H1 (cell line): ENCODE data around the gene TRIM24. TPM values are rescaled to one million over a fixed set of nuclear protein-coding genes. Genes with fewer than 3 reads are reported as not detected.

Source experiments
- CTCF ChIA-PET: fragments of 300-600 bp; sonication (Branson Sonifier 250); formaldehyde crosslinking; loops from one replicate; lab custom pipeline; 2021; ENCODE audit not compliant: partially characterized antibody; lab: Charles Lee
- POLR2A ChIA-PET: fragments of 300-600 bp; sonication (Branson Sonifier 250); formaldehyde crosslinking; loops from one replicate; lab custom pipeline; 2021; ENCODE audit warnings: inconsistent platforms; ENCODE audit not compliant: partially characterized antibody; lab: Charles Lee
- DNase-seq, 2 experiments: peaks; one replicate each; pipeline versions ENCODE4 v3.0.0 to v3.0.0-alpha.2; 2010 to 2022; ENCODE audit warnings: low spot score in 2 of 2, low read depth in 1 of 2, mixed read lengths in 1 of 2
- FAIRE-seq: peaks from 2 replicates; lab custom pipeline; 2011; peaks lifted over from hg19 to GRCh38; lab: Jason Lieb, UNC
- H2AFZ ChIP-seq: 2 replicates; pipeline ENCODE4 v1.8.1; 2012; ENCODE audit warnings: low read length, inconsistent platforms
- H2AK5ac ChIP-seq: 2 replicates; pipeline ENCODE4 v1.6.1; 2013; ENCODE audit warnings: low read depth, low read length
- H2BK120ac ChIP-seq: replicated peaks from 2 replicates; pipeline ENCODE3; 2013; ENCODE audit warnings: low read depth, low read length, inconsistent platforms
- H2BK12ac ChIP-seq: 2 replicates; pipeline ENCODE4 v1.6.1; 2013; ENCODE audit warnings: low read depth, low read length
- H2BK15ac ChIP-seq: 2 replicates; pipeline ENCODE4 v1.6.1; 2013; ENCODE audit warnings: low read length
- H2BK20ac ChIP-seq: 2 replicates; pipeline ENCODE4 v1.6.1; 2013; ENCODE audit warnings: low read length
- H2BK5ac ChIP-seq: 2 replicates; pipeline ENCODE4 v1.6.1; 2013; ENCODE audit warnings: low read depth, low read length
- H3K14ac ChIP-seq: 2 replicates; pipeline ENCODE4 v1.6.1; 2013; ENCODE audit warnings: inconsistent platforms; ENCODE audit not compliant: insufficient read length
- H3K18ac ChIP-seq: 2 replicates; pipeline ENCODE4 v1.6.1; 2013; ENCODE audit warnings: low read length; ENCODE audit errors: extremely low read depth
- H3K23ac ChIP-seq: 2 replicates; pipeline ENCODE4 v1.6.1; 2013; ENCODE audit warnings: inconsistent platforms; ENCODE audit not compliant: insufficient read length
- H3K23me2 ChIP-seq: 2 replicates; pipeline ENCODE4 v1.6.1; 2013; ENCODE audit warnings: low read depth, low read length
- H3K27ac ChIP-seq: 2 replicates; pipeline ENCODE4 v1.6.1; 2011; ENCODE audit warnings: low read depth, low read length, inconsistent platforms
- H3K27me3 ChIP-seq, 4 experiments: replicated peaks in 1 of 4; 1 replicate in 1 of 4; 2 replicates in 3 of 4; pipeline versions ENCODE4 v1.6.1 to v1.8.1; 2011 to 2013; ENCODE audit warnings: low read length in 3 of 4, mild to moderate bottlenecking in 3 of 4, inconsistent platforms in 2 of 4, mixed read lengths in 2 of 4, moderate library complexity in 1 of 4; ENCODE audit not compliant: control insufficient read depth in 3 of 4, insufficient read depth in 3 of 4; ENCODE audit errors: extremely low read depth in 1 of 4
- H3K36me3 ChIP-seq, 4 experiments: 2 replicates each; pipeline versions ENCODE4 v1.6.1 to v1.8.1; 2011 to 2013; ENCODE audit warnings: mild to moderate bottlenecking in 4 of 4, low read length in 3 of 4, moderate library complexity in 2 of 4, control low read depth in 1 of 4, inconsistent platforms in 1 of 4; ENCODE audit not compliant: insufficient read depth in 4 of 4, control insufficient read depth in 2 of 4
- H3K4ac ChIP-seq: replicated peaks from 2 replicates; pipeline ENCODE3; 2013; ENCODE audit warnings: low read length, low read depth, mixed read lengths, inconsistent platforms; ENCODE audit not compliant: insufficient read length
- H3K4me1 ChIP-seq, 4 experiments: replicated peaks in 1 of 4; 1 replicate in 1 of 4; 2 replicates in 3 of 4; pipeline versions ENCODE4 v1.6.1 to v1.8.1; 2011 to 2013; ENCODE audit warnings: low read length in 3 of 4, inconsistent platforms in 2 of 4, mixed read lengths in 1 of 4; ENCODE audit not compliant: insufficient read depth in 4 of 4, control insufficient read depth in 3 of 4
- H3K4me2 ChIP-seq, 2 experiments: 2 replicates each; pipeline versions ENCODE4 v1.6.1 to v1.8.1; 2011 to 2013; ENCODE audit warnings: low read depth in 2 of 2, low read length in 2 of 2, control low read depth in 1 of 2, inconsistent platforms in 1 of 2, mild to moderate bottlenecking in 1 of 2; ENCODE audit not compliant: insufficient read depth in 1 of 2
- H3K4me3 ChIP-seq, 4 experiments: fragments of 200-600, 300-600 bp in 1 of 4; sonication (generic), shearing (Covaris generic), sonication (Bioruptor Twin) in 1 of 4; 2 replicates each; pipeline versions ENCODE4 v1.5.1 to v1.8.1; 2011 to 2016; ENCODE audit warnings: low read length in 4 of 4, low read depth in 3 of 4, control low read depth in 2 of 4, inconsistent platforms in 2 of 4, mild to moderate bottlenecking in 2 of 4, mixed read lengths in 1 of 4, moderate library complexity in 1 of 4; ENCODE audit not compliant: insufficient read depth in 2 of 4; ENCODE audit errors: extremely low read depth in 1 of 4
- H3K56ac ChIP-seq: replicated peaks from 2 replicates; pipeline ENCODE3; 2013; ENCODE audit warnings: low read depth, mild to moderate bottlenecking, mixed read lengths, low read length, inconsistent platforms; ENCODE audit not compliant: insufficient read length
- H3K79me1 ChIP-seq: 2 replicates; pipeline ENCODE4 v1.6.1; 2013; ENCODE audit warnings: low read depth, low read length, control low read depth
- H3K79me2 ChIP-seq, 2 experiments: 2 replicates each; pipeline versions ENCODE4 v1.6.1 to v1.8.1; 2012 to 2013; ENCODE audit warnings: low read length in 2 of 2, mild to moderate bottlenecking in 2 of 2, inconsistent platforms in 1 of 2; ENCODE audit not compliant: insufficient read depth in 2 of 2, control insufficient read depth in 1 of 2
- H3K9ac ChIP-seq, 4 experiments: replicated peaks in 1 of 4; 1 replicate in 1 of 4; 2 replicates in 3 of 4; pipeline versions ENCODE4 v1.6.1 to v1.8.1; 2011 to 2013; ENCODE audit warnings: low read depth in 3 of 4, low read length in 3 of 4, control low read depth in 2 of 4, mild to moderate bottlenecking in 2 of 4, moderate library complexity in 2 of 4, inconsistent platforms in 1 of 4; ENCODE audit errors: extremely low read depth in 1 of 4
- H3K9me3 ChIP-seq, 2 experiments: 2 replicates each; pipeline versions ENCODE4 v1.6.1 to v1.8.1; 2012 to 2013; ENCODE audit warnings: mild to moderate bottlenecking in 2 of 2, moderate library complexity in 2 of 2, control low read depth in 1 of 2, inconsistent platforms in 1 of 2, low read depth in 1 of 2, low read length in 1 of 2, mixed read lengths in 1 of 2; ENCODE audit not compliant: insufficient read depth in 2 of 2
- H4K20me1 ChIP-seq, 2 experiments: replicated peaks in 1 of 2; 2 replicates each; pipeline versions ENCODE3 to v1.8.1; 2011 to 2013; ENCODE audit warnings: inconsistent platforms in 2 of 2, low read length in 2 of 2, mild to moderate bottlenecking in 1 of 2; ENCODE audit not compliant: insufficient read depth in 2 of 2, control insufficient read depth in 1 of 2
- H4K5ac ChIP-seq: 2 replicates; pipeline ENCODE4 v1.6.1; 2013; ENCODE audit warnings: low read length, low read depth, mixed read lengths, inconsistent platforms; ENCODE audit not compliant: insufficient read length
- H4K8ac ChIP-seq: 2 replicates; pipeline ENCODE4 v1.8.0; 2013; ENCODE audit warnings: mild to moderate bottlenecking, moderate library complexity, low read length, inconsistent platforms; ENCODE audit not compliant: insufficient read depth; ENCODE audit errors: extremely low read depth
- H4K91ac ChIP-seq: replicated peaks from 2 replicates; pipeline ENCODE3; 2013; ENCODE audit warnings: low read length, mixed read lengths, inconsistent platforms; ENCODE audit not compliant: insufficient read length
- RFX5 ChIP-seq: IDR thresholded peaks from 2 replicates; pipeline ENCODE4 v1.6.1; 2011; ENCODE audit warnings: low read depth, low read length, improper control_type of control experiment, borderline replicate concordance
- SIX5 ChIP-seq: IDR thresholded peaks from 2 replicates; pipeline ENCODE4 v1.6.1; 2011; ENCODE audit warnings: mild to moderate bottlenecking, low read depth, low read length
- WGBS, 2 experiments: shearing (Covaris generic) in 1 of 2; methylation state at CpG; one replicate each; pipeline versions ENCODE4 v1.1.6 to v1.1.7; 2013 to 2015; ENCODE audit warnings: low lambda C conversion rate in 2 of 2, mixed read lengths in 2 of 2, inconsistent platforms in 1 of 2, low coverage in 1 of 2, missing lambda C conversion rate in 1 of 2; ENCODE audit not compliant: insufficient replicate concordance in 2 of 2, insufficient coverage in 1 of 2, insufficient read length in 1 of 2; ENCODE audit errors: extremely low coverage in 1 of 2, missing lambda C conversion rate in 1 of 2; 5-methylcytosine and 5-hydroxymethylcytosine counted together
- polyA plus RNA-seq, 7 experiments: library from polyadenylated mRNA; depleted of rRNA in 3 of 7; stranded (reverse) in 5 of 7; unstranded in 2 of 7; fragments of >200 nt in 5 of 7; fragments of 200-250 nt in 2 of 7; gene quantifications; 1 replicate in 5 of 7; 2 replicates in 1 of 7; 4 replicates in 1 of 7; pipeline versions ENCODE4 v1.2.1 to v1.2.3, GENCODE V29; 2011 to 2013; ENCODE audit warnings: missing spikeins in 2 of 7, mixed read lengths in 2 of 7
- total RNA-seq: library from RNA; stranded (reverse); fragmentation: NEBNext Ultra II Directional; extraction: Animal tissue kit (Norgen Biotek cat#: 25700); gene quantifications from 2 replicates; pipeline ENCODE4 v1.2.1, GENCODE V29; 2021

The TRIM24 gene
- total and polyA plus RNA-seq, 2 of the 8 experiments (the other 6 are each of a cell fraction or from before 2014, with no cell fraction given) = 67.6 to 149 TPM

DNA sequence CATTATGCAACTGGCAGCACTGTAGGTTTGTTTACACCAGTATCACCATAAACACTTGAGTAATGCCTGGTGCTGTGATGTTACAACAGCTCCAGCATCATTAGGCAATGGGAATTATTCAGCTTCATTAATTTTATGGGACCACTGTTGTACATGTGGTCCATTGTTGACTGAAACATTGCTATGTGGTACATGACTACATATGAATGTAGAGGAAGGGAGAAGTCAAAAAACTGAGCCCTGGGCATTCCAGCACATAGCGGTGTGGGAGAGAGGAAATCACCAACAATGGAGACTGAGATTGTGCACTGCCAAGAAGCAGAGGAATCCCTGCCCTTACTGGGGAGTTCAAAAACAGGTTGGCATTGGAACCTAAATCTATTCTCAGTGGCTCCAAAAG lies 89.0 kb downstream of the TRIM24 start:
- no peak overlapping the region for H2BK20ac ChIP-seq
- TF ChIP-seq SIX5 = no peak
- TF ChIP-seq RFX5 = no peak
- CTCF ChIA-PET = no interaction called here

More for the DNA sequence above, 89.0 kb downstream of the TRIM24 start:
- FAIRE-seq (no peak), DNase-seq (no peak)
- Histone ChIP-seq H3K4me1 (no peaks in the 10 kb centered on the region), H3K4me3 (no peak overlapping the region), H2BK5ac (no peak overlapping the region), H3K79me2 (peaks cover 0 to 58% of the 10 kb centered on the region in 2 experiments; a peak in 3 of 4 replicates), H2AFZ (no peak overlapping the region), H3K27ac (no peak overlapping the region), H3K4me2 (no peak overlapping the region), H3K56ac (no peak overlapping the region), H3K4ac (no peak overlapping the region), H2BK12ac (no peak overlapping the region), H4K5ac (no peak overlapping the region), H3K9me3 (peaks cover 6 to 7% of the 10 kb centered on the region in 2 experiments; a peak in 3 of 4 replicates), H3K79me1 (no peaks in the 10 kb centered on the region), H4K91ac (no peak overlapping the region), H2BK15ac (no peak overlapping the region), H3K36me3 (peaks cover 15 to 100% (median 76%) of the 10 kb centered on the region in 4 experiments), H3K23ac (no peak overlapping the region), H2BK120ac (no peak overlapping the region), H4K8ac (no peak overlapping the region), H3K23me2 (peaks cover 3% of the 10 kb centered on the region; the same call in 1 of the 2 replicates), H4K20me1 (no peaks in the 10 kb centered on the region), H3K18ac (no peak overlapping the region), H3K14ac (no peak overlapping the region), H3K9ac (no peak overlapping the region), H3K27me3 (no peaks in the 10 kb centered on the region), H2AK5ac (no peak overlapping the region)
- WGBS, 2 experiments = 82% methylated on average over 1 of the region's 1 CpG; no CpG with 5 or more reads in 1 of the 2 experiments
- POLR2A ChIA-PET = interaction anchor here (0.6 kb wide), 1 partner anchor 10 kb away, joined by 3 read pairs; no protein-coding TSS in a partner anchor
